Upper lobe of right lung (tissue), 1 donor: ENCODE data around the gene SULT2B1. TPM values are rescaled to one million over a fixed set of nuclear protein-coding genes. Genes with fewer than 3 reads are reported as not detected.

ENCODE experiments used
- ATAC-seq: fragments of 200-7000 bp; cut with Tn5 transposase; one replicate; pipeline ENCODE4 v1.9.1; 2020; ENCODE audit warnings: mild to moderate bottlenecking, moderate library complexity
- DNase-seq: peaks from one replicate; pipeline ENCODE4 v3.0.0-alpha.2; 2020
- H3K27ac ChIP-seq: fragments of 200-600 bp; one replicate; pipeline ENCODE4 v1.8.0; 2022
- H3K27me3 ChIP-seq: fragments of 200-600 bp; one replicate; pipeline ENCODE4 v1.8.0; 2022; ENCODE audit warnings: mild to moderate bottlenecking
- H3K36me3 ChIP-seq: fragments of 200-600 bp; one replicate; pipeline ENCODE4 v1.8.0; 2022
- H3K4me1 ChIP-seq: fragments of 200-600 bp; one replicate; pipeline ENCODE4 v1.8.0; 2022
- H3K4me3 ChIP-seq: fragments of 200-600 bp; one replicate; pipeline ENCODE4 v1.8.0; 2022; ENCODE audit warnings: mild to moderate bottlenecking
- H3K9me3 ChIP-seq: fragments of 200-600 bp; one replicate; pipeline ENCODE4 v1.8.0; 2022
- intact Hi-C: fragments of 100-400 bp; cut with DNase I; formaldehyde crosslinking; loops from one replicate; pipeline ENCODE4 v1.11.0; 2022
- total RNA-seq: library from RNA; stranded (reverse); fragmentation: NEBNext Ultra II Directional; extraction: Animal tissue kit (Norgen Biotek cat#: 25700); gene quantifications from one replicate; pipeline ENCODE4 v1.2.1, GENCODE V29; 2021
- TF ChIP-seq, protein P1 (sequence below): fragments of 200-600 bp; IDR thresholded peaks from one replicate; pipeline ENCODE4 v1.8.0; 2022; ENCODE audit warnings: antibody characterized with exemption
- donor health status: DM: no; HTN: yes; CAD: no; lungs with severe emphysema.

SULT2B1 gene
- total RNA-seq, 1 donor from 2014 or later, result 20.4 TPM

DNA sequence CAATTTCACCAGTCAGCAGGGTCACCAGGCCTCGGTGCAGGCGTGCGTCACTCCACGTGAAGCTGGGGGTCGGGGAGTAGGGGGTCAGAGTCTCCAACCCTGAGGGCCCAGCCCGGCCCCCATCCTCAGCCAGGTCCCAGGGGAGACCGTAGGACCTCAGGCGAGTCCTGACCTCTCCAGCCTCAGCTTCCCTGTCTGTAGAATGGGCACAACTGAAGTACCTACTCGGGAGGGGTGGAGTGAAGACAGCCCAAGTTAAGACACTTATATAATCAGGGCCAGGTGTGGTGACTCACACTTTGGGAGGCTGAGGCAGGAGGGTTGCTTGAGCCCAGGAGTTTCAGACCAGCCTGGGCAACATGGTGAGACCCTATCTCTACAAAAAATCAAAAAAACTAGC is 51.9 kb downstream of the SULT2B1 start:
- TF ChIP-seq, protein P1, sequence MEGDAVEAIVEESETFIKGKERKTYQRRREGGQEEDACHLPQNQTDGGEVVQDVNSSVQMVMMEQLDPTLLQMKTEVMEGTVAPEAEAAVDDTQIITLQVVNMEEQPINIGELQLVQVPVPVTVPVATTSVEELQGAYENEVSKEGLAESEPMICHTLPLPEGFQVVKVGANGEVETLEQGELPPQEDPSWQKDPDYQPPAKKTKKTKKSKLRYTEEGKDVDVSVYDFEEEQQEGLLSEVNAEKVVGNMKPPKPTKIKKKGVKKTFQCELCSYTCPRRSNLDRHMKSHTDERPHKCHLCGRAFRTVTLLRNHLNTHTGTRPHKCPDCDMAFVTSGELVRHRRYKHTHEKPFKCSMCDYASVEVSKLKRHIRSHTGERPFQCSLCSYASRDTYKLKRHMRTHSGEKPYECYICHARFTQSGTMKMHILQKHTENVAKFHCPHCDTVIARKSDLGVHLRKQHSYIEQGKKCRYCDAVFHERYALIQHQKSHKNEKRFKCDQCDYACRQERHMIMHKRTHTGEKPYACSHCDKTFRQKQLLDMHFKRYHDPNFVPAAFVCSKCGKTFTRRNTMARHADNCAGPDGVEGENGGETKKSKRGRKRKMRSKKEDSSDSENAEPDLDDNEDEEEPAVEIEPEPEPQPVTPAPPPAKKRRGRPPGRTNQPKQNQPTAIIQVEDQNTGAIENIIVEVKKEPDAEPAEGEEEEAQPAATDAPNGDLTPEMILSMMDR, result no peak
- Histone ChIP-seq H3K9me3 (no peaks in the 10 kb centered on the region), H3K36me3 (no peaks in the 10 kb centered on the region), H3K4me3 (no peak overlapping the region), H3K27me3 (no peaks in the 10 kb centered on the region), H3K4me1 (no peaks in the 10 kb centered on the region), H3K27ac (no peak overlapping the region)
- no peak for ATAC-seq
- DNase-seq, result no peak
- intact Hi-C loops, result no loop called here

DNA sequence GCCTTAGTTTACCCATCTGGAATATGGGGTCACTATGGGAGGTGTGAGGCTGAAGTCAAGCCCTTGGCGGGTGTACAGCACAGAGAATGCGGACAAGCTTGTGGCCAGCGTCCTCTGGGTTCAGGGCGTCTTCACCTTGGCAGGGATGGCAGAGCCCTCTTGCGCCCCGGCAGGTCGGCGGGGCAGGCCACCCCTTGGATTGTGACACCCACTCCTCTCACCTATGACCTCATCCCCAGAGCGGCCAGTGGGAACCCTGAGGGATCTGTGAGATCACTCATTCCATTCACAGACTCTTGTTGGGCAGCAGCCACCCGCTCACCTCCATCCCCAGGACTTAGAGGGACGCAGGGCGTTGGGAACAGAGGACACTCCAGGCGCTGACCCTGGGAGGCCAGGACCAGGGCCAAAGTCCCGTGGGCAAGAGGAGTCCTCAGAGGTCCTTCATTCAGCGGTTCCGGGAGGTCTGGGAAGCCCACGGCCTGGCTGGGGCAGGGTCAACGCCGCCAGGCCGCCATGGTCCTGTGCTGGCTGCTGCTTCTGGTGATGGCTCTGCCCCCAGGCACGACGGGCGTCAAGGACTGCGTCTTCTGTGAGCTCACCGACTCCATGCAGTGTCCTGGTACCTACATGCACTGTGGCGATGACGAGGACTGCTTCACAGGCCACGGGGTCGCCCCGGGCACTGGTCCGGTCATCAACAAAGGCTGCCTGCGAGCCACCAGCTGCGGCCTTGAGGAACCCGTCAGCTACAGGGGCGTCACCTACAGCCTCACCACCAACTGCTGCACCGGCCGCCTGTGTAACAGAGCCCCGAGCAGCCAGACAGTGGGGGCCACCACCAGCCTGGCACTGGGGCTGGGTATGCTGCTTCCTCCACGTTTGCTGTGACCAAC is 54.7 kb downstream of the SULT2B1 start, which contains the start of gene SPACA4:
Gene SPACA4, plus strand, starts transcription at position 280 of the 896 bp plus-strand sequence. Its CDS starts 237 bp downstream, at position 517.
- no peak for DNase-seq
- H3K4me3 ChIP-seq, result no peak within 1 kb of the TSS
- no peaks in the 10 kb centered on the region for H3K4me1 ChIP-seq
- no peaks in the 10 kb centered on the region for H3K9me3 ChIP-seq
- no peak within 1 kb of the TSS for H3K27ac ChIP-seq
- no peaks in the 10 kb centered on the region for H3K27me3 ChIP-seq
- ATAC-seq, result no peak
- no peaks in the 10 kb centered on the region for H3K36me3 ChIP-seq
- intact Hi-C loops, result no loop called here
- TF ChIP-seq, protein P1, result no peak

DNA sequence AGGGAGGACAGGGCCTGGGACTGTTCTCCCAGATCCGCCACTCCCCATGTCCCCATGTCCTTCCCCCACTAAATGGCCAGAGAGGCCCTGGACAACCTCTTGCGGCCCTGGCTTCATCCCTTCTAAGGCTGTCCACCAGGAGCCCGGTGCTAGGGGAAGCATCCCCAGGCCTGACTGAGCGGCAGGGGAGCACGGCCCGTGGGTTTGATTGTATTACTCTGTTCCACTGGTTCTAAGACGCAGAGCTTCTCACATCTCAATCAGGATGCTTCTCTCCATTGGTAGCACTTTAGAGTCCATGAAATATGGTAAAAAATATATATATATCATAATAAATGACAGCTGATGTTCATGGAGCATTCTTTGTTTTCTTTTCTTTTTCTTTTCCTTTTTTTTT is 55.4 kb downstream of the SULT2B1 start:
- DNase-seq (no peak), ATAC-seq (no peak)
- Histone ChIP-seq H3K36me3 (no peaks in the 10 kb centered on the region), H3K4me3 (no peak overlapping the region), H3K27ac (no peak overlapping the region), H3K4me1 (no peaks in the 10 kb centered on the region), H3K9me3 (no peaks in the 10 kb centered on the region), H3K27me3 (no peaks in the 10 kb centered on the region)
- intact Hi-C loops, result no loop called here
- TF ChIP-seq, protein P1, result no peak

DNA sequence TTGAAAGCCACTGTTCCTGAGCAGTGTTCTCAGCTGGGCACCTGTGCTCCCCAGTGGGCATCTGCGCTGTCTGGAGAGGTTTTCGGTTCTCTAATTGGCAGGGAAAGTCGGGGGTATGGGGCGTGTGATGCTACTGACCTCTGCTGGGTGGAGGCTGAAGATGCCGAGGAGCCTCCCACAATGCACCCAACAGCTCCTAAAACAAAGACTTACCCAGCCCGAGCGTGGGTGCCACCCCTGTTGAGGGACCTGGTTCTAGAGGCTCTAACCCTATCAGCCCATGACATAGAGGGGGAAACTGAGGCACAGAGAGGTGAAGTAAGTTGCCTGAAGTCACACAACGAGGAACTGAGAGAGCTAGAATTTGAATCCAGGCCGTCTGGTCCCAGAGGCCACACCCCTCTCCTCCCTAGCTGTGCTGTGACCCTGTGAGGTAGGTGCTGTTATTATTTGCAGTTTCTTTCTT is 56.9 kb downstream of the SULT2B1 start:
- Histone ChIP-seq H3K9me3 (no peaks in the 10 kb centered on the region), H3K36me3 (no peaks in the 10 kb centered on the region), H3K4me1 (no peaks in the 10 kb centered on the region), H3K27ac (no peak overlapping the region), H3K4me3 (no peak overlapping the region), H3K27me3 (no peaks in the 10 kb centered on the region)
- intact Hi-C loops, result no loop called here
- peak; percentile 78 for ATAC-seq
- no peak for DNase-seq
- TF ChIP-seq, protein P1, result peak; percentile 41

DNA sequence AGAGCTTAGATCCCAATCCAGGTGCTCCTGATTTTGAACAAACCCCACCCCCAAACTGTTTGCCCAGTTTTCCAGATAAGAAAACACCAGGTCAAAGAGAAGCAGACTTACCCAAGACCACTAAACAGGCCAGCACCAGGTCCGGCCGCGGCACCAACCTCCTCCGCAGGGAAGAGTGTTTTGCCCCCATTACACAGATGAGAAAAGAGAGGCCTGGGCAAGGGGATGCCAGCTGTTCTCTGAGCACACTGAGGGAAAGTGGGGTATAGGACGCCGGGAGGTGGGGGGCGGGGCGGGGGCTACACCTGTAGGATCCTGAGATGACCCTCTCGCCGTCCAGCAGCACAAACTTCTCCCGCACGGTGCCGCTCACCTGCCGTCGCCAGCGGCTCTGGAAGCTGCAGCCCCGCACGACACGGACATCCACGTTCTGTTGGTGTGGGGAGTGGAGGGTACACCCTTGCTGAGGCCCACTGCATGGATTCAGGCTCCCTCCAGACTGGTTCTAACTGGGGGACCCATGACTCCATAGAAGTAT is 57.7 kb downstream of the SULT2B1 start:
- H3K27ac ChIP-seq, result no peak overlapping the region
- TF ChIP-seq, protein P1, result no peak
- H3K9me3 ChIP-seq, result no peaks in the 10 kb centered on the region
- H3K27me3 ChIP-seq, result no peaks in the 10 kb centered on the region
- no peak for DNase-seq
- H3K4me3 ChIP-seq, result no peak overlapping the region
- intact Hi-C loops, result no loop called here
- no peaks in the 10 kb centered on the region for H3K4me1 ChIP-seq
- H3K36me3 ChIP-seq, result no peaks in the 10 kb centered on the region
- no peak for ATAC-seq
